HG03103 (cell line): ENCODE results near the gene YES1.

Experiments used
- ATAC-seq: cut with Tn5 transposase; IDR thresholded peaks from one replicate; pipeline ENCODE4 v1.9.1; 2021; ENCODE audit warnings: low read depth; ENCODE audit not compliant: unreplicated experiment

Gene YES1

GRCh38 chr18:811892-812375, at the start of gene YES1:
TSS of gene YES1 (minus strand) at chr18:812242. CDS start at chr18:756827, 55,415 bp downstream.
- peak; percentile 39 for ATAC-seq

GRCh38 chr18:857986-858385, 45.9 kb upstream of the YES1 start:
- no peak for ATAC-seq

DNA sequence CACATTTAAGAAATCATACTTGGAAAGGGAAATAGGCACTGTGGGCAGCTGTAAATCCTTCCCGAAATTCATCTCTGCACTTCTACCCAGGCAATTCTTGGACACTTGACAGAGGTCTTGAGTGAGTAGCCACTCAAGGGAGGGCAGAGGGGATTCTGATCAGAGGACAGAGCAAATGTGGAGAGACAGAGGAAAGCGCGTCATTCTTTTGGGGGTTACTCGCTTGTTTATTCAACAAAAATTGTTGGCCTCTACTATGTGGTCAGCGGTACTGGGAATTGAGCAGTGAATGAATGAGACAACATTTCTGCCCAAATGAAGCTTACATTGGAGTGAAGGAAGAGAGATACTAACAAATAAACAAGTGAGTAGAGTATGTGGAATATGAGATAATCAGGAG, 41.4 kb upstream of the YES1 start:
- no peak for ATAC-seq

DNA sequence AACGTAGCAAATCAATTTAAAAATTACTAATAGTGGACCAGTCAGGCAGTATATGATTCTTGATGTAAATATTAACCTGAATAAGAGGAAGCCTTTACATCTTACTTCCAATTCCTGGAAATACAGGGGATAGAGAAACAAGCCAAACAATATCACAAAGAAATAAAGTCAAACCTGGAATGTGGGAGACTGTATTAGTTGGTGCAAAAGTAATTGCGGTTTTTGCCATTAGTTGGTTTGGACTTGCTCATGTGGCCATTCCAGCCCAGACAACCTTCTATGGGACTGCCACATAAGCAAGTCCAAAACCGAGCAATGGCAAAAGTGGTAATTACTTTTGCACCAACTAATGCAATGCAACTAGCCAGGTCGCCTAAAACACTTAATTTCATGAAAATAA, 38.9 kb upstream of the YES1 start:
- no peak for ATAC-seq

DNA sequence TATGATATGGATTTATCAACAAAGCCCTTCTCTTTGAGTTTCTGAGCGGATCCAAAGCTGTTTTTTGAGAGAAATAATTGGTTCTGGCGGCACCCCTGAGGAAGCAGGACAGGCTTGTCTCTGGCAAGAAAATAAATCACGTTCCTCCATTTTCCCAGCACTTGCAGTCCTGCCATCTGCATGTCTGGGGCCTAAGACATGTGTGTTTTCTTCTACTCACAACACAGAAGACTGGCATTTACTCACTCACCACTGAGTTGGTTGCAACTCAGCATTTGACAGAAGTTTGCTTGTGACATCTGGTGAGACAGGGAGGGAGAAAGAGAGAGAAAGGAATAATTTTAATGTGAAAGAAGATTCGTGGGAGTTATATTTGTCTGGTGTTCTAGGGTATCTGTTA, 37.0 kb upstream of the YES1 start:
- ATAC-seq = no peak

DNA sequence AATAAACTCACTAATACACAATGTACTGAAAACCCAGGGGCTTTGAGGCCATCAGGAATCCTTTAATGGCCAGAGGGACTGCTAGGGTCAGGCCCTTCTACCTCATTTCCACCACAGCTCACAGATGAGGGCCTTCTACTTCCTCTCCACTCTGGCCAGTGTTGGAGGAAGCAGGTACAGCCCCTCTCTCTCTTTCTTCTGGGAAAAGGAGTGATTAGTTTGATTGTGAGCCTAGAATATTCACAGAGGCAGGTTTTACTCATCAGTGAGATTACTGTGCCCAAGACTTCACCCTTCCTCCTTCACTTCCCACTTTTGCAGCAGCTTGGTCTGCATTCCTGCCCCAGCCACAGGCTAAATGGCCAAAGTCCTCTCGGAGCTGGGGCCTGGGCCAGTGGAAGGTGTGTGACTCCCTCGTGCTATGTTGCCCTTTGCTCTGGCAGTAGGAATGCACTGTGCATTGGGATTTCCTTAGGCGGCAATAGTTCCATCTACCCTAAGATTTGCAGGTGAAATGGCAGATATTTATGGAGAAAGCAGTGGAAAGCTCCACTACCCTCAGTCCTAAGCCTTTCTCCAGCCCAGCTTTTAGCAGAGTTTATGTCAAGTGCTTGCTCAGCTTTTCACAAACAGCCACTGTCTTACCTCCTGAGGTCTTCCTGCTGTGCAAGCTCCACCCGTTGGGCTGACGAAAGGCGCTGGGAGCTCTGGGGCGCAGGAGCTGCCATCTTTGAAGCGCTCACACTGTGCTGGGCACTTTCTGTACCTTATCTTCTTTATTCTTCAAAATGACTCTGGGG, 36.2 kb upstream of the YES1 start:
- ATAC-seq = no peak

DNA sequence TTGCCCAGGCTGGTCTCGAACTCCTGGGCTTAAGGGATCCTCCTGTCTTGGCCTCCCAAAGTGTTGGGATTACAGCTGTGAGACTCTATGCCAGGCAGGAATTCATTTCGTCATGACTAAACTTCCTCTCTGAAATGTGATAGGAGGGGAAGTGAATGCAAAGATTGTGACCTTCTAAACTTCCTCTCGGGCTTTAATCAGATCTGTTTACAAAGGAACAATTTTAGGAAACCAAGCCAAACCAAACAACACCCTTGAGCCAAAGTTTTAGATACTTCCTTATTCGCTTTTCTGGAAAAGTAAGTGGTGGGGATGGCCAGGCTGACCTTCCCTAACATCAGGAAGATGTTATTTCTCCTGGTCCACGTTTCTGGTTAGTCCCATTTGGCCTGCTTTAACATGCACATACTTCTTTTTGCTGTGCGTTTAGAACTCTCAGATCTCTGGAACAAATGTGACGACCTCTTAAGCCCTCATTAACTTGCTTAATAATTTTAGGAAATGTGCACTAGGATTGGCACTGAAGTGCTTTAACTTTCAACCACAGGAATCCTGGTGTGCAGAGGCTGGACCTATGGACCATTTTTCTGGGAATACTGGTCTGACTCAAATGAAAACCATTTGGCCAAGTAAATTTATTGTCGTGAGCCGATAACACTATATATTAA, 33.2 kb upstream of the YES1 start:
- no peak for ATAC-seq

GRCh38 chr18:841647-842370, 29.8 kb upstream of the YES1 start:
- no peak for ATAC-seq

GRCh38 chr18:840516-840915, 28.5 kb upstream of the YES1 start:
- no peak for ATAC-seq

- ATAC-seq = no peak
These were observed 28.0 kb upstream of the YES1 start for GRCh38 chr18:840023-840408.

- peak; percentile 96 for ATAC-seq
These were observed 27.4 kb upstream of the YES1 start for GRCh38 chr18:839224-840022.

GRCh38 chr18:837922-838321, 25.9 kb upstream of the YES1 start:
- ATAC-seq = no peak

- no peak for ATAC-seq
These were observed 22.2 kb upstream of the YES1 start for GRCh38 chr18:834082-834720.

DNA sequence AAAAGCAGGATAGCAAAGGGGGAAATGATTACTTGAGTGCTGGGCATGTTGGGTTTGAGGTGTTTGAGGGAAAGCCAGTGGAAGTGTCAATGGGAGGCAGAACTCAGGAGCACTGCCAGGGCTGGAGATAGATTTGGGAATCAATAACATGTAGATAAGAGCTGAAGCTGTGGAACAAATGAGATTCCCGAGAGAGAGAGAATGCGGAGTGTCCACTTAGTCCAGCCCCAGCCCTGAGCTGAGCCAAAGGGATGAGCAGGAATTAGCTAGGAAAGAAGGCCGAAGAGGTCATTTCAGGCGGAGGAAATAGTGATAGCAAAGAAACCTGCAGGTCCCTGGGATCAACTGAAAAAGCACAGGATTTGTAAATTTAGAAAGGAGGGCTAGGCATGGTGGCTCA, 21.2 kb upstream of the YES1 start:
- no peak for ATAC-seq

GRCh38 chr18:832085-832681, 20.1 kb upstream of the YES1 start:
- ATAC-seq = no peak

GRCh38 chr18:830315-830901, 18.4 kb upstream of the YES1 start:
- ATAC-seq = no peak

- no peak for ATAC-seq
These were observed 17.4 kb upstream of the YES1 start for GRCh38 chr18:829432-829831.

- no peak for ATAC-seq
These were observed 15.1 kb upstream of the YES1 start for GRCh38 chr18:827093-827677.
